Neural crest cell (in vitro differentiated cells): Measurements from ENCODE around the gene PDE7B. TPM values are rescaled to one million over a fixed set of nuclear protein-coding genes. Genes with fewer than 3 reads are reported as not detected.

Experiments
- DNase-seq: peaks from one replicate; pipeline ENCODE4 v3.0.0; 2021; ENCODE audit warnings: low read depth, mixed read lengths, low spot score
- H3K27ac Mint-ChIP-seq: one replicate; pipeline ENCODE4 v1.8.0; 2021; ENCODE audit warnings: mild to moderate bottlenecking, mixed read lengths; ENCODE audit not compliant: unreplicated experiment
- H3K27me3 Mint-ChIP-seq: 2 replicates; pipeline ENCODE4 v1.8.0; 2021; ENCODE audit warnings: low read depth, mild to moderate bottlenecking, mixed read lengths
- H3K36me3 Mint-ChIP-seq: 2 replicates; pipeline ENCODE4 v1.8.0; 2021; ENCODE audit warnings: low read depth, mild to moderate bottlenecking, mixed read lengths
- H3K4me1 Mint-ChIP-seq: 2 replicates; pipeline ENCODE4 v1.8.0; 2021; ENCODE audit warnings: mixed read lengths
- H3K4me3 Mint-ChIP-seq: one replicate; pipeline ENCODE4 v1.8.0; 2021; ENCODE audit warnings: mild to moderate bottlenecking, mixed read lengths
- H3K9me3 Mint-ChIP-seq: 2 replicates; pipeline ENCODE4 v1.8.0; 2021; ENCODE audit warnings: mixed read lengths
- CTCF ChIP-seq: fragments of 200-600 bp; sonication (generic); conservative IDR thresholded peaks from 2 replicates; pipeline ENCODE4 v1.5.0; 2021; ENCODE audit warnings: antibody characterized with exemption, mild to moderate bottlenecking
- total RNA-seq: library from RNA; stranded (reverse); gene quantifications from 2 replicates; pipeline ENCODE4 v1.2.1, GENCODE V29; 2021

Gene PDE7B
- total RNA-seq, 1 donor from 2014 or later, result 0.58 TPM

- Mint-ChIP-seq H3K27me3 (no peaks in the 10 kb centered on the region), H3K36me3 (no peaks in the 10 kb centered on the region), H3K9me3 (no peaks in the 10 kb centered on the region), H3K4me1 (no peaks in the 10 kb centered on the region), H3K27ac (no peak overlapping the region), H3K4me3 (no peak overlapping the region)
- no peak for TF ChIP-seq CTCF
- no peak for DNase-seq
Observed at GRCh38 chr6:135887069-135887468, 35.6 kb downstream of the PDE7B start.

GRCh38 chr6:135888818-135889217 is 37.3 kb downstream of the PDE7B start:
- peaks cover 3% of the 10 kb centered on the region for H3K9me3 Mint-ChIP-seq
- H3K4me3 Mint-ChIP-seq, result no peak overlapping the region
- H3K36me3 Mint-ChIP-seq, result no peaks in the 10 kb centered on the region
- TF ChIP-seq CTCF, result no peak
- H3K27me3 Mint-ChIP-seq, result no peaks in the 10 kb centered on the region
- no peaks in the 10 kb centered on the region for H3K4me1 Mint-ChIP-seq
- DNase-seq, result no peak
- H3K27ac Mint-ChIP-seq, result no peak overlapping the region

- no peak for TF ChIP-seq CTCF
- H3K36me3 Mint-ChIP-seq, result no peaks in the 10 kb centered on the region
- no peak for DNase-seq
- peaks cover 3% of the 10 kb centered on the region for H3K9me3 Mint-ChIP-seq
- H3K27me3 Mint-ChIP-seq, result no peaks in the 10 kb centered on the region
- no peaks in the 10 kb centered on the region for H3K4me1 Mint-ChIP-seq
- H3K27ac Mint-ChIP-seq, result no peak overlapping the region
- H3K4me3 Mint-ChIP-seq, result no peak overlapping the region
Observed at GRCh38 chr6:135890876-135891275, 39.4 kb downstream of the PDE7B start.

- Mint-ChIP-seq H3K36me3 (no peaks in the 10 kb centered on the region), H3K27me3 (no peaks in the 10 kb centered on the region), H3K4me1 (no peaks in the 10 kb centered on the region), H3K4me3 (no peak overlapping the region), H3K9me3 (peaks cover 3% of the 10 kb centered on the region), H3K27ac (no peak overlapping the region)
- no peak for DNase-seq
- TF ChIP-seq CTCF, result no peak
Observed at GRCh38 chr6:135891710-135892109, 40.2 kb downstream of the PDE7B start.

- no peaks in the 10 kb centered on the region for H3K36me3 Mint-ChIP-seq
- H3K4me3 Mint-ChIP-seq, result no peak overlapping the region
- no peaks in the 10 kb centered on the region for H3K27me3 Mint-ChIP-seq
- no peak for TF ChIP-seq CTCF
- H3K27ac Mint-ChIP-seq, result no peak overlapping the region
- no peak for DNase-seq
- H3K9me3 Mint-ChIP-seq, result peaks cover 3% of the 10 kb centered on the region
- no peaks in the 10 kb centered on the region for H3K4me1 Mint-ChIP-seq
Observed at GRCh38 chr6:135895231-135895911, 43.9 kb downstream of the PDE7B start.
